MM.1S (cell line): ENCODE results near the gene PROX2.

Source experiments
- DNase-seq: peaks from one replicate; pipeline ENCODE4 v3.0.0-alpha.2; 2015
- H2AFZ ChIP-seq: fragments of 300-600 bp; sonication (generic); 2 replicates; pipeline ENCODE4 v1.6.0; 2016; ENCODE audit warnings: antibody characterized with exemption, low read length
- H3F3A ChIP-seq: fragments of 300-600 bp; sonication (generic); 2 replicates; pipeline ENCODE4 v1.6.1; 2016; ENCODE audit warnings: mild to moderate bottlenecking, antibody characterized with exemption, low read length, moderate library complexity, mixed read lengths; ENCODE audit not compliant: insufficient read depth
- H3K27ac ChIP-seq: fragments of 300-600 bp; sonication (generic); 2 replicates; pipeline ENCODE4 v1.5.1; 2016; ENCODE audit warnings: mild to moderate bottlenecking, low read length
- H3K27me3 ChIP-seq: fragments of 300-600 bp; sonication (generic); replicated peaks from 2 replicates; pipeline ENCODE4 v1.6.0; 2016; ENCODE audit warnings: low read length; ENCODE audit not compliant: insufficient read depth
- H3K36me3 ChIP-seq: fragments of 300-600 bp; sonication (generic); replicated peaks from 2 replicates; pipeline ENCODE4 v1.6.1; 2016; ENCODE audit warnings: mild to moderate bottlenecking, low read length, mixed read lengths; ENCODE audit not compliant: insufficient read depth
- H3K4me1 ChIP-seq: fragments of 300-600 bp; sonication (generic); 2 replicates; pipeline ENCODE4 v1.6.1; 2016; ENCODE audit warnings: low read length, mixed read lengths
- H3K4me2 ChIP-seq: fragments of 300-600 bp; sonication (generic); 2 replicates; pipeline ENCODE4 v1.6.0; 2016; ENCODE audit warnings: low read depth, low read length
- H3K4me3 ChIP-seq: fragments of 300-600 bp; sonication (generic); 2 replicates; pipeline ENCODE4 v1.5.1; 2016; ENCODE audit warnings: low read length, mixed read lengths
- H3K79me2 ChIP-seq: fragments of 300-600 bp; sonication (generic); 2 replicates; pipeline ENCODE4 v1.6.1; 2016; ENCODE audit warnings: mixed run types, low read length, mixed read lengths
- H3K9ac ChIP-seq: fragments of 300-600 bp; sonication (generic); 2 replicates; pipeline ENCODE4 v1.6.1; 2016; ENCODE audit warnings: low read length, mixed read lengths
- H3K9me2 ChIP-seq: fragments of 300-600 bp; sonication (generic); replicated peaks from 2 replicates; pipeline ENCODE4 v1.6.1; 2016; ENCODE audit warnings: mild to moderate bottlenecking, low read length, mixed read lengths; ENCODE audit not compliant: insufficient read depth
- H3K9me3 ChIP-seq: fragments of 300-600 bp; sonication (generic); replicated peaks from 2 replicates; pipeline ENCODE4 v1.6.1; 2016; ENCODE audit warnings: mild to moderate bottlenecking, low read length, mixed read lengths; ENCODE audit not compliant: insufficient read depth
- H4K20me1 ChIP-seq: fragments of 300-600 bp; sonication (generic); 2 replicates; pipeline ENCODE4 v1.6.1; 2016; ENCODE audit warnings: mild to moderate bottlenecking, low read length, moderate library complexity, mixed read lengths; ENCODE audit not compliant: insufficient read depth
- CTCF ChIP-seq: fragments of 300-600 bp; sonication (generic); IDR thresholded peaks from 2 replicates; pipeline ENCODE4 v1.5.1; 2016; ENCODE audit warnings: antibody characterized with exemption, low read length, mixed read lengths
- EZH2 ChIP-seq: fragments of 300-600 bp; sonication (generic); optimal IDR thresholded peaks from 2 replicates; pipeline ENCODE3; 2017; ENCODE audit warnings: low read depth, mild to moderate bottlenecking, antibody characterized with exemption, low read length, mixed read lengths
- EZH2phosphoT487 ChIP-seq: fragments of 300-600 bp; sonication (generic); IDR thresholded peaks from 2 replicates; pipeline ENCODE4 v1.6.1; 2018; ENCODE audit warnings: antibody characterized with exemption, low read length

PROX2 gene

GRCh38 chr14:74913393-74913910 is 37.5 kb upstream of the PROX2 start:
- no peak overlapping the region for H3K4me3 ChIP-seq
- no peaks in the 10 kb centered on the region for H3F3A ChIP-seq
- no peak overlapping the region for H3K9ac ChIP-seq
- H3K27me3 ChIP-seq = no peaks in the 10 kb centered on the region
- H3K79me2 ChIP-seq = no peaks in the 10 kb centered on the region
- H3K4me1 ChIP-seq = no peaks in the 10 kb centered on the region
- no peak overlapping the region for H3K4me2 ChIP-seq
- H3K36me3 ChIP-seq = no peaks in the 10 kb centered on the region
- H3K9me2 ChIP-seq = no peaks in the 10 kb centered on the region
- no peak overlapping the region for H2AFZ ChIP-seq
- TF ChIP-seq EZH2 (no peak), EZH2phosphoT487 (no peak), CTCF (no peak)
- no peak overlapping the region for H3K27ac ChIP-seq
- no peaks in the 10 kb centered on the region for H4K20me1 ChIP-seq
- H3K9me3 ChIP-seq = no peaks in the 10 kb centered on the region
- DNase-seq = no peak

- Histone ChIP-seq H4K20me1 (no peaks in the 10 kb centered on the region), H3K4me1 (no peaks in the 10 kb centered on the region), H3K4me3 (no peak overlapping the region), H3K4me2 (no peak overlapping the region), H3K9me3 (no peaks in the 10 kb centered on the region), H3K79me2 (no peaks in the 10 kb centered on the region), H3K27ac (no peak overlapping the region), H3K36me3 (no peaks in the 10 kb centered on the region), H3K27me3 (no peaks in the 10 kb centered on the region), H3F3A (no peaks in the 10 kb centered on the region), H2AFZ (no peak overlapping the region), H3K9ac (no peak overlapping the region), H3K9me2 (no peaks in the 10 kb centered on the region)
- DNase-seq = no peak
- TF ChIP-seq EZH2phosphoT487 = no peak
- TF ChIP-seq CTCF = no peak
- TF ChIP-seq EZH2 = no peak
Measured at GRCh38 chr14:74912801-74913200, 36.9 kb upstream of the PROX2 start.

- H3K27ac ChIP-seq = no peak overlapping the region
- H2AFZ ChIP-seq = no peak overlapping the region
- no peak overlapping the region for H3K4me2 ChIP-seq
- no peaks in the 10 kb centered on the region for H3K9me2 ChIP-seq
- H3K36me3 ChIP-seq = no peaks in the 10 kb centered on the region
- H3F3A ChIP-seq = no peaks in the 10 kb centered on the region
- no peaks in the 10 kb centered on the region for H3K27me3 ChIP-seq
- H3K4me1 ChIP-seq = no peaks in the 10 kb centered on the region
- H4K20me1 ChIP-seq = no peaks in the 10 kb centered on the region
- TF ChIP-seq EZH2phosphoT487 (no peak), CTCF (no peak), EZH2 (no peak)
- H3K4me3 ChIP-seq = no peak overlapping the region
- DNase-seq = no peak
- H3K79me2 ChIP-seq = no peaks in the 10 kb centered on the region
- H3K9me3 ChIP-seq = no peaks in the 10 kb centered on the region
- H3K9ac ChIP-seq = no peak overlapping the region
Measured at GRCh38 chr14:74912111-74912510, 36.2 kb upstream of the PROX2 start.
